Measurements from ENCODE around the gene TNS3. TPM values are rescaled to one million over a fixed set of nuclear protein-coding genes. Genes with fewer than 3 reads are reported as not detected.

Gene TNS3
- total RNA-seq, 4 donors from 2014 or later, result 70.9 to 112 (median 98.6) TPM

GRCh38 chr7:47228386-47229014 lies 353.4 kb downstream of the TNS3 start:
- DNase-seq (ENCODE audit: low spot score) (no peak), ATAC-seq (ENCODE audit: low FRiP score) (no peak)
- TF ChIP-seq CTCF (IDR thresholded peaks at IDR 0.05), result no peak

- DNase-seq (ENCODE audit: low spot score) (no peak), ATAC-seq (ENCODE audit: low FRiP score) (no peak)
- TF ChIP-seq CTCF (IDR thresholded peaks at IDR 0.05), result no peak
These were observed 354.1 kb downstream of the TNS3 start for GRCh38 chr7:47227762-47228177.

- ATAC-seq (ENCODE audit: low FRiP score), result no peak
- TF ChIP-seq CTCF (IDR thresholded peaks at IDR 0.05), result no peak
These were observed 355.2 kb downstream of the TNS3 start for GRCh38 chr7:47226696-47227095.

GRCh38 chr7:47225387-47226131 lies 356.4 kb downstream of the TNS3 start:
- no peak for TF ChIP-seq CTCF (IDR thresholded peaks at IDR 0.05)
- ATAC-seq (ENCODE audit: low FRiP score), result no peak

More at GRCh38 chr7:47226696-47227095, 355.2 kb downstream of the TNS3 start:
- no peak for DNase-seq (ENCODE audit: low spot score)

More at GRCh38 chr7:47225387-47226131, 356.4 kb downstream of the TNS3 start:
- DNase-seq (ENCODE audit: low spot score), result no peak

Data from omental fat pad (tissue), 4 donors.